Measurements from ENCODE around the gene SLC12A5.

The SLC12A5 gene

GRCh38 chr20:46028110-46028509 is 905 bp upstream of the SLC12A5 start:
- DNase-seq (ENCODE audit: low read depth) = no peak

GRCh38 chr20:46030284-46031013 is 1.4 kb downstream of the SLC12A5 start:
- DNase-seq (ENCODE audit: low read depth) = no peak

- DNase-seq (ENCODE audit: low read depth) = no peak
Measured at GRCh38 chr20:46031014-46031569, 2.1 kb downstream of the SLC12A5 start.

- no peak for DNase-seq (ENCODE audit: low read depth)
Measured at GRCh38 chr20:46031701-46032254, 2.8 kb downstream of the SLC12A5 start.

- DNase-seq (ENCODE audit: low read depth) = no peak
Measured at GRCh38 chr20:46034039-46034438, 5.0 kb downstream of the SLC12A5 start.

GRCh38 chr20:46035253-46035652 is 6.2 kb downstream of the SLC12A5 start:
- no peak for DNase-seq (ENCODE audit: low read depth)

GRCh38 chr20:46035713-46036112 is 6.7 kb downstream of the SLC12A5 start:
- DNase-seq (ENCODE audit: low read depth) = no peak

GRCh38 chr20:46036370-46036769 is 7.4 kb downstream of the SLC12A5 start:
- DNase-seq (ENCODE audit: low read depth) = no peak

- DNase-seq (ENCODE audit: low read depth) = no peak
Measured at GRCh38 chr20:46037036-46037435, 8.0 kb downstream of the SLC12A5 start.

- peak; percentile 13 for DNase-seq (ENCODE audit: low read depth)
Measured at GRCh38 chr20:46040902-46041535, 12.0 kb downstream of the SLC12A5 start.

GRCh38 chr20:46043556-46043955 is 14.5 kb downstream of the SLC12A5 start:
- no peak for DNase-seq (ENCODE audit: low read depth)

GRCh38 chr20:46044896-46045295 is 15.9 kb downstream of the SLC12A5 start:
- no peak for DNase-seq (ENCODE audit: low read depth)

GRCh38 chr20:46046588-46047310 is 17.7 kb downstream of the SLC12A5 start:
- no peak for DNase-seq (ENCODE audit: low read depth)

GRCh38 chr20:46047821-46048220 is 18.8 kb downstream of the SLC12A5 start:
- DNase-seq (ENCODE audit: low read depth) = no peak

- no peak for DNase-seq (ENCODE audit: low read depth)
Measured at GRCh38 chr20:46049190-46049589, 20.2 kb downstream of the SLC12A5 start.

GRCh38 chr20:46049815-46050214 is 20.8 kb downstream of the SLC12A5 start:
- DNase-seq (ENCODE audit: low read depth) = no peak

GRCh38 chr20:46050444-46050843 is 21.4 kb downstream of the SLC12A5 start:
- no peak for DNase-seq (ENCODE audit: low read depth)

- DNase-seq (ENCODE audit: low read depth) = no peak
Measured at GRCh38 chr20:46050885-46051284, 21.9 kb downstream of the SLC12A5 start.

GRCh38 chr20:46051556-46052308 is 22.7 kb downstream of the SLC12A5 start:
- DNase-seq (ENCODE audit: low read depth) = no peak

- DNase-seq (ENCODE audit: low read depth) = no peak
Measured at GRCh38 chr20:46053416-46053815, 24.4 kb downstream of the SLC12A5 start.

GRCh38 chr20:46054606-46055005 is 25.6 kb downstream of the SLC12A5 start:
- DNase-seq (ENCODE audit: low read depth) = no peak

- DNase-seq (ENCODE audit: low read depth) = no peak
Measured at GRCh38 chr20:46055269-46055668, 26.3 kb downstream of the SLC12A5 start.

All from activated T-helper 1 cell treated with Interleukin-2 at 50 U/mL for 16 hours (primary cell).